ENCODE data around the gene HIVEP2.
A peak's percentile ranks its signal among the peaks of the same experiment; 100 is the strongest.

The HIVEP2 gene

DNA sequence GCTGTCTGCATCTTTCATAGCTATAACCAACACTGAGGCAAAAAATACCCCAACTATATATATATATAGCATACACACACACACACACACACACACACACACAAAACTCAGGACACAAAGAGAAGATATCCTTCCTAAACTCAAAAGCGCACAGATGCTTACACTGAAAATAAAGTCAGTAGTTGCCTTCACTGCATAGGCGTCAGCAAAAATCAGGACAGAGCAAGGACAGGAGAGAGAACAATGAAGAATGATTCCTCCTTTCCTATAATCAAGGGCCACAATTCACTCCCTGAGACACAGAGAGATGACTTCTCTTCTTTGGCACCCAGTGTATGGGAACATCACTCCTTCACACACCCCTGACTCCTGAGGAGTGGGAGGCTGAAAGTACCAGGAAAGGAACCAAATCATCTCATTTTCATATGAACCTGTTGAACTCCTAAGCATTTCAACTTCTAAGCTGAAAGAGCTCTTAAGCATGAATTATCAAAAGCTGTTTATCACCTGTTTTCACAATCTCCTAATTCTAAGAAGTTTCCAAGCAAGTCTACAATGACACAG, 141.4 kb downstream of the HIVEP2 start:
- Histone ChIP-seq H3K4me3 (replicated peaks; ENCODE audit: insufficient read depth, low read length) (no peak overlapping the region), H3K27me3 (ENCODE audit: insufficient read depth, poor library complexity, severe bottlenecking) (no peaks in the 10 kb centered on the region), H3K27ac (replicated peaks) (no peak overlapping the region; the same call in 1 of the 2 replicates)
- DNase-seq (ENCODE audit: low read depth in 1 of 2, low spot score in 1 of 2), result no peak
- TF ChIP-seq SPI1 (IDR thresholded peaks at IDR 0.05; ENCODE audit: borderline replicate concordance, low read depth), result no peak
- TF ChIP-seq, protein P1, sequence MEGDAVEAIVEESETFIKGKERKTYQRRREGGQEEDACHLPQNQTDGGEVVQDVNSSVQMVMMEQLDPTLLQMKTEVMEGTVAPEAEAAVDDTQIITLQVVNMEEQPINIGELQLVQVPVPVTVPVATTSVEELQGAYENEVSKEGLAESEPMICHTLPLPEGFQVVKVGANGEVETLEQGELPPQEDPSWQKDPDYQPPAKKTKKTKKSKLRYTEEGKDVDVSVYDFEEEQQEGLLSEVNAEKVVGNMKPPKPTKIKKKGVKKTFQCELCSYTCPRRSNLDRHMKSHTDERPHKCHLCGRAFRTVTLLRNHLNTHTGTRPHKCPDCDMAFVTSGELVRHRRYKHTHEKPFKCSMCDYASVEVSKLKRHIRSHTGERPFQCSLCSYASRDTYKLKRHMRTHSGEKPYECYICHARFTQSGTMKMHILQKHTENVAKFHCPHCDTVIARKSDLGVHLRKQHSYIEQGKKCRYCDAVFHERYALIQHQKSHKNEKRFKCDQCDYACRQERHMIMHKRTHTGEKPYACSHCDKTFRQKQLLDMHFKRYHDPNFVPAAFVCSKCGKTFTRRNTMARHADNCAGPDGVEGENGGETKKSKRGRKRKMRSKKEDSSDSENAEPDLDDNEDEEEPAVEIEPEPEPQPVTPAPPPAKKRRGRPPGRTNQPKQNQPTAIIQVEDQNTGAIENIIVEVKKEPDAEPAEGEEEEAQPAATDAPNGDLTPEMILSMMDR (IDR thresholded peaks at IDR 0.05; ENCODE audit: insufficient read depth, low read length), result no peak
- no peak for TF ChIP-seq GABPA (IDR thresholded peaks at IDR 0.05; ENCODE audit: low read depth)
- TF ChIP-seq POLR2AphosphoS5 (IDR thresholded peaks at IDR 0.05; ENCODE audit: low read depth), result no peak
- TF ChIP-seq, protein P2, sequence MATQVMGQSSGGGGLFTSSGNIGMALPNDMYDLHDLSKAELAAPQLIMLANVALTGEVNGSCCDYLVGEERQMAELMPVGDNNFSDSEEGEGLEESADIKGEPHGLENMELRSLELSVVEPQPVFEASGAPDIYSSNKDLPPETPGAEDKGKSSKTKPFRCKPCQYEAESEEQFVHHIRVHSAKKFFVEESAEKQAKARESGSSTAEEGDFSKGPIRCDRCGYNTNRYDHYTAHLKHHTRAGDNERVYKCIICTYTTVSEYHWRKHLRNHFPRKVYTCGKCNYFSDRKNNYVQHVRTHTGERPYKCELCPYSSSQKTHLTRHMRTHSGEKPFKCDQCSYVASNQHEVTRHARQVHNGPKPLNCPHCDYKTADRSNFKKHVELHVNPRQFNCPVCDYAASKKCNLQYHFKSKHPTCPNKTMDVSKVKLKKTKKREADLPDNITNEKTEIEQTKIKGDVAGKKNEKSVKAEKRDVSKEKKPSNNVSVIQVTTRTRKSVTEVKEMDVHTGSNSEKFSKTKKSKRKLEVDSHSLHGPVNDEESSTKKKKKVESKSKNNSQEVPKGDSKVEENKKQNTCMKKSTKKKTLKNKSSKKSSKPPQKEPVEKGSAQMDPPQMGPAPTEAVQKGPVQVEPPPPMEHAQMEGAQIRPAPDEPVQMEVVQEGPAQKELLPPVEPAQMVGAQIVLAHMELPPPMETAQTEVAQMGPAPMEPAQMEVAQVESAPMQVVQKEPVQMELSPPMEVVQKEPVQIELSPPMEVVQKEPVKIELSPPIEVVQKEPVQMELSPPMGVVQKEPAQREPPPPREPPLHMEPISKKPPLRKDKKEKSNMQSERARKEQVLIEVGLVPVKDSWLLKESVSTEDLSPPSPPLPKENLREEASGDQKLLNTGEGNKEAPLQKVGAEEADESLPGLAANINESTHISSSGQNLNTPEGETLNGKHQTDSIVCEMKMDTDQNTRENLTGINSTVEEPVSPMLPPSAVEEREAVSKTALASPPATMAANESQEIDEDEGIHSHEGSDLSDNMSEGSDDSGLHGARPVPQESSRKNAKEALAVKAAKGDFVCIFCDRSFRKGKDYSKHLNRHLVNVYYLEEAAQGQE (IDR thresholded peaks at IDR 0.05; ENCODE audit: insufficient replicate concordance, low read depth), result no peak

DNA sequence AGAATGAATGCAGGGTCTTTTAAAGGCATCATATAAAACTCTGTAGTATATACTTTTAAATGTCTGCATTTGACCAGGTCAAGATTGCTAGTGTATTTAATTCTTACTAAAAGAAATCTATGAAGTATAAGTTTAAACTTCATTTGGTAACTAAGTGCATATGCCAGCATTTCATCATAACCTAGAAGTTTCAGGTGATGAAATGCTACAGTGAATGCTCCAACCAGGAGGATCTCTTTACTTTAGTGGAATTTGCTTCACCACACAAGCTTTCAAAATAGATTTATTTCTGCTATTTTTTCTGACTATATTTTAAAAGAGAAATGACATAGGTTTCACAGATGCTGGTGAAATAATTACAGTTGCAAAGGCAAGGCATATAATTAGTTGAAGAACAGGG, 141.9 kb downstream of the HIVEP2 start:
- Histone ChIP-seq H3K27ac (replicated peaks) (peak overlapping the region; percentile 11; the same call in 1 of the 2 replicates), H3K4me3 (replicated peaks; ENCODE audit: insufficient read depth, low read length) (no peak overlapping the region), H3K27me3 (ENCODE audit: insufficient read depth, poor library complexity, severe bottlenecking) (no peaks in the 10 kb centered on the region)
- DNase-seq (ENCODE audit: low read depth in 1 of 2, low spot score in 1 of 2), result peak in 1 of 2 experiments; percentile 16
- no peak for TF ChIP-seq SPI1 (IDR thresholded peaks at IDR 0.05; ENCODE audit: borderline replicate concordance, low read depth)
- TF ChIP-seq POLR2AphosphoS5 (IDR thresholded peaks at IDR 0.05; ENCODE audit: low read depth), result no peak
- TF ChIP-seq, protein P2 (IDR thresholded peaks at IDR 0.05; ENCODE audit: insufficient replicate concordance, low read depth), result no peak
- TF ChIP-seq, protein P1 (IDR thresholded peaks at IDR 0.05; ENCODE audit: insufficient read depth, low read length), result no peak
- no peak for TF ChIP-seq GABPA (IDR thresholded peaks at IDR 0.05; ENCODE audit: low read depth)

DNA sequence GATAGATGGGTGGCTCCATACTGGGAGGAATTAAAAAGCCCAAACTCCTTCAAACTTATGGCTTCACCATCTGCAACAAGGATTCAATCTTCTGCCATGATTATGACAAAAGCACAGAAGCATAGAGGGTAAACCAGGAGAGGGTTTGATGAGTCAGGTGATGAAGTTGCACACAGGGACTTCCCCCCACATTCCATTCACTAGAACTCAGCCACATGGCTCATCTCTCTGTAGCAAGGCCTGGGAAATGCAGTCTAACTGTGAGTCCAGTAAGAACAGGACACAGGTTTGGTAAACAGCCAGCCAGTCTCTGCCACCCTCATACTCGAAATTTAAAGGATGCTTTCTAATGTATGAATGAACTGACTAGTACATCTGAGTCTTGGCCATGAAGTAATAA, 142.9 kb downstream of the HIVEP2 start:
- peak in 1 of 2 experiments; percentile 23 for DNase-seq (ENCODE audit: low read depth in 1 of 2, low spot score in 1 of 2)
- no peak overlapping the region for H3K4me3 ChIP-seq (replicated peaks; ENCODE audit: insufficient read depth, low read length)
- no peak overlapping the region for H3K27ac ChIP-seq (replicated peaks)
- H3K27me3 ChIP-seq (ENCODE audit: insufficient read depth, poor library complexity, severe bottlenecking), result no peaks in the 10 kb centered on the region
- TF ChIP-seq, protein P1 (IDR thresholded peaks at IDR 0.05; ENCODE audit: insufficient read depth, low read length), result no peak
- TF ChIP-seq POLR2AphosphoS5 (IDR thresholded peaks at IDR 0.05; ENCODE audit: low read depth), result no peak
- no peak for TF ChIP-seq GABPA (IDR thresholded peaks at IDR 0.05; ENCODE audit: low read depth)
- TF ChIP-seq SPI1 (IDR thresholded peaks at IDR 0.05; ENCODE audit: borderline replicate concordance, low read depth), result no peak

DNA sequence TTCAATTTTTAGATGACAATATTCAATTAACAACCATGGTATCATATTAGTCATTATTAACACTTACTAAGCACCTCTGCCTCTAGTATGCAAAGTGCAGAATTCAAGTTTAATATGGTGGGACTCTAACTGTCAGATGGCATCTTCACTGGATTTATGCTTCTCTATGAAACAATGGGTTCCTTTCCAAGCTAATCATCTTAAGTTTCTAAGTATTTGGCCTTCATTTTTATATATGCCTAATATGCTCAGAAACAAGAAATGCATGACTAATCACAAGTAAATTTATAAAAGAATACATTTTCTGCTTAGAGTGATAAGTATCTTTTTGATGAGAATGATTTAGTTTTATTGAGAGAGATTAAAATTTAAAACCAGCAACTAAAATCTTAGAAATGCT, 144.7 kb downstream of the HIVEP2 start:
- TF ChIP-seq POLR2AphosphoS5 (IDR thresholded peaks at IDR 0.05; ENCODE audit: low read depth) (no peak), GABPA (IDR thresholded peaks at IDR 0.05; ENCODE audit: low read depth) (no peak), SPI1 (IDR thresholded peaks at IDR 0.05; ENCODE audit: borderline replicate concordance, low read depth) (no peak)
- TF ChIP-seq, protein P1 (IDR thresholded peaks at IDR 0.05; ENCODE audit: insufficient read depth, low read length), result no peak
- TF ChIP-seq, protein P2 (IDR thresholded peaks at IDR 0.05; ENCODE audit: insufficient replicate concordance, low read depth), result no peak
- no peak overlapping the region for H3K27ac ChIP-seq (replicated peaks)
- H3K27me3 ChIP-seq (ENCODE audit: insufficient read depth, poor library complexity, severe bottlenecking), result no peaks in the 10 kb centered on the region
- DNase-seq (ENCODE audit: low read depth in 1 of 2, low spot score in 1 of 2), result no peak
- H3K4me3 ChIP-seq (replicated peaks; ENCODE audit: insufficient read depth, low read length), result no peak overlapping the region

Measured in HL-60 (cell line).